ENCODE data around the gene SPAG16.

The SPAG16 gene

GRCh38 chr2:213862407-213863076 lies 578.3 kb downstream of the SPAG16 start:
- peak overlapping the region; percentile 2 for H3K27ac ChIP-seq (ENCODE audit: low read depth, low read length, severe bottlenecking)
- no peak overlapping the region for H3K4me3 ChIP-seq (ENCODE audit: extremely low read depth, insufficient read depth, low read length, poor library complexity, severe bottlenecking)
- H3K4me1 ChIP-seq (ENCODE audit: control insufficient read depth, insufficient read depth, low read length, poor library complexity, severe bottlenecking) = no peaks in the 10 kb centered on the region

GRCh38 chr2:213863541-213863940 lies 579.3 kb downstream of the SPAG16 start:
- Histone ChIP-seq H3K4me1 (ENCODE audit: control insufficient read depth, insufficient read depth, low read length, poor library complexity, severe bottlenecking) (no peaks in the 10 kb centered on the region), H3K9me3 (ENCODE audit: control insufficient read depth, low read length) (no peaks in the 10 kb centered on the region), H3K36me3 (ENCODE audit: control insufficient read depth, insufficient read depth, low read length) (no peaks in the 10 kb centered on the region), H3K4me3 (ENCODE audit: extremely low read depth, insufficient read depth, low read length, poor library complexity, severe bottlenecking) (no peak overlapping the region), H3K27ac (ENCODE audit: low read depth, low read length, severe bottlenecking) (no peak overlapping the region)
- 91 to 100% methylated on average over 1 of the region's 3 CpGs for WGBS, 2 experiments (ENCODE audit: insufficient coverage in 2 of 2)

More at GRCh38 chr2:213862407-213863076, 578.3 kb downstream of the SPAG16 start:
- WGBS, 2 experiments (ENCODE audit: insufficient coverage in 2 of 2) = 87 to 88% methylated on average over 5 of the region's 7 CpGs
- Histone ChIP-seq H3K9me3 (ENCODE audit: control insufficient read depth, low read length) (no peaks in the 10 kb centered on the region), H3K36me3 (ENCODE audit: control insufficient read depth, insufficient read depth, low read length) (no peaks in the 10 kb centered on the region)

GRCh38 chr2:213868526-213868925 lies 584.3 kb downstream of the SPAG16 start:
- H3K27ac ChIP-seq (ENCODE audit: low read depth, low read length, severe bottlenecking) = no peak overlapping the region
- no CpG with 5 or more reads among the region's 1 CpG for WGBS, 2 experiments (ENCODE audit: insufficient coverage in 2 of 2)
- no peaks in the 10 kb centered on the region for H3K4me1 ChIP-seq (ENCODE audit: control insufficient read depth, insufficient read depth, low read length, poor library complexity, severe bottlenecking)
- H3K9me3 ChIP-seq (ENCODE audit: control insufficient read depth, low read length) = no peaks in the 10 kb centered on the region
- no peak overlapping the region for H3K4me3 ChIP-seq (ENCODE audit: extremely low read depth, insufficient read depth, low read length, poor library complexity, severe bottlenecking)
- no peaks in the 10 kb centered on the region for H3K36me3 ChIP-seq (ENCODE audit: control insufficient read depth, insufficient read depth, low read length)

GRCh38 chr2:213885485-213885884 lies 601.2 kb downstream of the SPAG16 start:
- no peaks in the 10 kb centered on the region for H3K9me3 ChIP-seq (ENCODE audit: control insufficient read depth, low read length)
- 50% methylated on average over 1 of the region's 3 CpGs; no CpG with 5 or more reads in 1 of the 2 experiments for WGBS, 2 experiments (ENCODE audit: insufficient coverage in 2 of 2)
- H3K36me3 ChIP-seq (ENCODE audit: control insufficient read depth, insufficient read depth, low read length) = no peaks in the 10 kb centered on the region
- no peak overlapping the region for H3K4me3 ChIP-seq (ENCODE audit: extremely low read depth, insufficient read depth, low read length, poor library complexity, severe bottlenecking)
- no peaks in the 10 kb centered on the region for H3K4me1 ChIP-seq (ENCODE audit: control insufficient read depth, insufficient read depth, low read length, poor library complexity, severe bottlenecking)
- H3K27ac ChIP-seq (ENCODE audit: low read depth, low read length, severe bottlenecking) = no peak overlapping the region

GRCh38 chr2:213914510-213914909 lies 630.2 kb downstream of the SPAG16 start:
- Histone ChIP-seq H3K36me3 (ENCODE audit: control insufficient read depth, insufficient read depth, low read length) (no peaks in the 10 kb centered on the region), H3K4me3 (ENCODE audit: extremely low read depth, insufficient read depth, low read length, poor library complexity, severe bottlenecking) (no peak overlapping the region), H3K4me1 (ENCODE audit: control insufficient read depth, insufficient read depth, low read length, poor library complexity, severe bottlenecking) (no peaks in the 10 kb centered on the region), H3K27ac (ENCODE audit: low read depth, low read length, severe bottlenecking) (no peak overlapping the region), H3K9me3 (ENCODE audit: control insufficient read depth, low read length) (no peaks in the 10 kb centered on the region)
- no CpG with 5 or more reads among the region's 1 CpG for WGBS, 2 experiments (ENCODE audit: insufficient coverage in 2 of 2)

GRCh38 chr2:213920014-213920413 lies 635.8 kb downstream of the SPAG16 start:
- H3K27ac ChIP-seq (ENCODE audit: low read depth, low read length, severe bottlenecking) = no peak overlapping the region
- no peaks in the 10 kb centered on the region for H3K4me1 ChIP-seq (ENCODE audit: control insufficient read depth, insufficient read depth, low read length, poor library complexity, severe bottlenecking)
- WGBS, 2 experiments (ENCODE audit: insufficient coverage in 2 of 2) = 83 to 84% methylated on average over 1 to 2 of the region's 3 CpGs
- H3K4me3 ChIP-seq (ENCODE audit: extremely low read depth, insufficient read depth, low read length, poor library complexity, severe bottlenecking) = no peak overlapping the region
- no peaks in the 10 kb centered on the region for H3K36me3 ChIP-seq (ENCODE audit: control insufficient read depth, insufficient read depth, low read length)
- peaks cover 13% of the 10 kb centered on the region for H3K9me3 ChIP-seq (ENCODE audit: control insufficient read depth, low read length)

- H3K4me1 ChIP-seq (ENCODE audit: control insufficient read depth, insufficient read depth, low read length, poor library complexity, severe bottlenecking) = no peaks in the 10 kb centered on the region
- WGBS, 2 experiments (ENCODE audit: insufficient coverage in 2 of 2) = 80 to 94% methylated on average over 1 to 2 of the region's 3 CpGs
- H3K4me3 ChIP-seq (ENCODE audit: extremely low read depth, insufficient read depth, low read length, poor library complexity, severe bottlenecking) = no peak overlapping the region
- no peak overlapping the region for H3K27ac ChIP-seq (ENCODE audit: low read depth, low read length, severe bottlenecking)
- H3K36me3 ChIP-seq (ENCODE audit: control insufficient read depth, insufficient read depth, low read length) = no peaks in the 10 kb centered on the region
- H3K9me3 ChIP-seq (ENCODE audit: control insufficient read depth, low read length) = peaks cover 13% of the 10 kb centered on the region
These were observed 639.3 kb downstream of the SPAG16 start for GRCh38 chr2:213923543-213923942.

GRCh38 chr2:213934560-213934959 lies 650.3 kb downstream of the SPAG16 start:
- WGBS, 2 experiments (ENCODE audit: insufficient coverage in 2 of 2) = 80 to 88% methylated on average over 1 of the region's 1 CpG

GRCh38 chr2:213958086-213958485 lies 673.8 kb downstream of the SPAG16 start:
- WGBS, 2 experiments (ENCODE audit: insufficient coverage in 2 of 2) = 94 to 100% methylated on average over 2 of the region's 2 CpGs
- no peak overlapping the region for H3K4me3 ChIP-seq (ENCODE audit: extremely low read depth, insufficient read depth, low read length, poor library complexity, severe bottlenecking)
- H3K36me3 ChIP-seq (ENCODE audit: control insufficient read depth, insufficient read depth, low read length) = no peaks in the 10 kb centered on the region
- H3K27ac ChIP-seq (ENCODE audit: low read depth, low read length, severe bottlenecking) = no peak overlapping the region
- no peaks in the 10 kb centered on the region for H3K4me1 ChIP-seq (ENCODE audit: control insufficient read depth, insufficient read depth, low read length, poor library complexity, severe bottlenecking)
- no peaks in the 10 kb centered on the region for H3K9me3 ChIP-seq (ENCODE audit: control insufficient read depth, low read length)

More at GRCh38 chr2:213934560-213934959, 650.3 kb downstream of the SPAG16 start:
- Histone ChIP-seq H3K36me3 (ENCODE audit: control insufficient read depth, insufficient read depth, low read length) (no peaks in the 10 kb centered on the region), H3K4me1 (ENCODE audit: control insufficient read depth, insufficient read depth, low read length, poor library complexity, severe bottlenecking) (no peaks in the 10 kb centered on the region), H3K4me3 (ENCODE audit: extremely low read depth, insufficient read depth, low read length, poor library complexity, severe bottlenecking) (no peak overlapping the region), H3K9me3 (ENCODE audit: control insufficient read depth, low read length) (no peaks in the 10 kb centered on the region), H3K27ac (ENCODE audit: low read depth, low read length, severe bottlenecking) (no peak overlapping the region)

- Histone ChIP-seq H3K27ac (ENCODE audit: low read depth, low read length, severe bottlenecking) (no peak overlapping the region), H3K9me3 (ENCODE audit: control insufficient read depth, low read length) (no peaks in the 10 kb centered on the region), H3K36me3 (ENCODE audit: control insufficient read depth, insufficient read depth, low read length) (no peaks in the 10 kb centered on the region), H3K4me1 (ENCODE audit: control insufficient read depth, insufficient read depth, low read length, poor library complexity, severe bottlenecking) (no peaks in the 10 kb centered on the region), H3K4me3 (ENCODE audit: extremely low read depth, insufficient read depth, low read length, poor library complexity, severe bottlenecking) (no peak overlapping the region)
- WGBS, 2 experiments (ENCODE audit: insufficient coverage in 2 of 2) = no CpG with 5 or more reads among the region's 1 CpG
These were observed 675.3 kb downstream of the SPAG16 start for GRCh38 chr2:213959589-213959988.

- Histone ChIP-seq H3K4me1 (ENCODE audit: control insufficient read depth, insufficient read depth, low read length, poor library complexity, severe bottlenecking) (no peaks in the 10 kb centered on the region), H3K9me3 (ENCODE audit: control insufficient read depth, low read length) (no peaks in the 10 kb centered on the region), H3K36me3 (ENCODE audit: control insufficient read depth, insufficient read depth, low read length) (no peaks in the 10 kb centered on the region), H3K27ac (ENCODE audit: low read depth, low read length, severe bottlenecking) (no peak overlapping the region), H3K4me3 (ENCODE audit: extremely low read depth, insufficient read depth, low read length, poor library complexity, severe bottlenecking) (no peak overlapping the region)
These were observed 687.3 kb downstream of the SPAG16 start for GRCh38 chr2:213971536-213971935.
